Spinal cord (tissue), 10 donors: ENCODE data around the gene PRM2. TPM values are rescaled to one million over a fixed set of nuclear protein-coding genes. Genes with fewer than 3 reads are reported as not detected.
"Not testable (repeated sequence)": the region's sequence is repeated elsewhere in the genome, so short reads cannot be mapped to it uniquely, and the experiment has no call there.

Experiments
- DNase-seq, 6 donors: peaks; one replicate each; pipeline versions ENCODE4 v3.0.0 to v3.0.0-alpha.2; 2013 to 2015; ENCODE audit warnings: low spot score in 6 of 6, low read depth in 4 of 6
- H3K27ac ChIP-seq: one replicate; pipeline ENCODE4 v1.5.1; 2013; ENCODE audit warnings: low read depth, low read length, control low read depth
- H3K27me3 ChIP-seq: one replicate; pipeline ENCODE4 v1.6.1; 2013; ENCODE audit warnings: low read length; ENCODE audit not compliant: control insufficient read depth, insufficient read depth
- H3K36me3 ChIP-seq: one replicate; pipeline ENCODE4 v1.6.1; 2013; ENCODE audit warnings: low read length; ENCODE audit not compliant: control insufficient read depth, insufficient read depth
- H3K4me1 ChIP-seq: one replicate; pipeline ENCODE4 v1.6.1; 2013; ENCODE audit warnings: low read length; ENCODE audit not compliant: control insufficient read depth, insufficient read depth
- H3K4me3 ChIP-seq: one replicate; pipeline ENCODE4 v1.5.1; 2013; ENCODE audit warnings: low read depth, low read length, control low read depth
- H3K9me3 ChIP-seq: one replicate; pipeline ENCODE4 v1.6.1; 2013; ENCODE audit warnings: low read length; ENCODE audit not compliant: control insufficient read depth, insufficient read depth
- WGBS: methylation state at CpG from one replicate; pipeline ENCODE4 v1.1.5; 2013; ENCODE audit warnings: missing lambda C conversion rate; ENCODE audit not compliant: insufficient coverage; 5-methylcytosine and 5-hydroxymethylcytosine counted together
- polyA plus RNA-seq, 2 donors: library from polyadenylated mRNA; unstranded; fragments of 120-200 nt; gene quantifications; one replicate each; pipeline ENCODE4 v1.2.1, GENCODE V29; 2013; ENCODE audit not compliant: insufficient read length in 2 of 2
- total RNA-seq, 2 donors: library from RNA; depleted of rRNA in 1 of 2; stranded (reverse); fragments of 120-200 nt in 1 of 2; fragments of >200 nt in 1 of 2; gene quantifications; one replicate each; pipeline versions ENCODE4 v1.2.3 to v1.2.4, GENCODE V29; 2013 to 2014
- donor health status: healthy.

The PRM2 gene
- total and polyA plus RNA-seq, 4 donors, result not detected

DNA sequence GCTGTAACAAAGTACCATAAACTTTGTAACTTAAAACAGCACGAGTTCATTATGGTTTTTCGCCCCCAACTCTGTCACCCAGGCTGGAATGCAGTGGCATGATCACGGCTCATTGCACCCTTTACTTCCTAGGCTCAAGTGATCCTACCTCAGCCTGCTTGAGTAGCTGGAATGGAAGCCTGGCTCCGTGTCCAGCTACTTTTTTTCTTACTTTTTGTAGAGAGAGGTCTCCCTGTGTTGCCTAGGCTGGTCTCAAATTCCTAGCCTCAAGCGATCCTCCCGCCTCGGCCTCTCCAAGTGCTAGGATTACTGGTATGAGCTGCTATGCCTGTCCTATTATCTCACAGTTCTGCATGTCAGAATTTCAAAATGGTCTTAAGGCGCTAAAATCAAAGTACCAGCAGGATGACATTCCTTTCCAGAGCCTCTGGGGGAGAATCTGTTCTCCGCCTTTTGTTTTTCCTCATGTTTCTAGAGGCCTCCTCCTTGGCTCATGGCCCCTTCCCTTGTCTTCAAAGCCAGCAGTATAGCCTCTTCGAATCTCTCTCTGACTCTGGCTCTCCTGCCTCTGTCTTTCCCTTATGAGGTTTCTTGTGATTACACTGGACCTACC lies 14.9 kb upstream of the PRM2 start:
- DNase-seq, result no peak
- no peaks in the 10 kb centered on the region for H3K4me1 ChIP-seq
- no peaks in the 10 kb centered on the region for H3K27me3 ChIP-seq
- 47% methylated on average over 7 of the region's 10 CpGs for WGBS
- no peak overlapping the region for H3K27ac ChIP-seq
- no peaks in the 10 kb centered on the region for H3K36me3 ChIP-seq
- no peak overlapping the region for H3K4me3 ChIP-seq
- H3K9me3 ChIP-seq, result no peaks in the 10 kb centered on the region

DNA sequence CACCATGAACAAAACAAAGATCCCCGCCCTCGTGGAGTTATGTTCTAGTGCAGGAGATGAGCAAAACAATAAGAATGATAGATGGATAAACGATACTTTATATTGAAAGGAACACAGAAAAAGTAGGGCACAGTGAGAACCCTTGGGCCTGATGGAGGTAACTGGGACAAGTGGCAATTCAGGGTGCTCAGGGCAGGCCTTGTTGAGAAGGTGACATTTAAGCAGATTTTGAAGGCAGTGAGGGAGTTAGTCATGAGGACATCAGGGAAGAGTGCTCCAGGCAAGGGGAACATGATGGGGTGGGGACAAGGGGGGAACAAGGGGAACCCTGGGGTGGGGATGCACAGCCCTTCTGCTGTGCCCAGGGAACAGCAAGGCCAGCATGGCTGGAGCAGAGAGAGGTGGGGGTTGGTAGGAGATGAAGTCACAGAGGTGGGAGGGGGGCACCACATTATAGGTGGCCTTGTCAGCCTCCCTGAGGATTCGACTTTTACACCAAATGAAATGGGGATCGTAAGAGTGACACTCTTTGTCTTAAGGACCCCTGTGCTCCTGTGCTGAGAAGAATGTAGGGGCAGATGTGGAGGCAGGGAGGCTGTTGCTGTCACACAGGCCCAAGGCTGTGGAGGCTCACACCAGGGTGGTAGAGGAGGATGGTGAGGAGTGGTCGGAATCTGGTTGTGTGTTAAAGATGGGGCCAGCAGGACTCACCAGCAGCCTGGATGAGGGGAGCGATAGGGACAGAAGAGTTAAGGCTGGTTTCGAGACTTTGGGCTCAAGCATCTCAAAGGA lies 14.0 kb upstream of the PRM2 start:
- no peaks in the 10 kb centered on the region for H3K27me3 ChIP-seq
- H3K4me3 ChIP-seq, result no peak overlapping the region
- no peak overlapping the region for H3K27ac ChIP-seq
- DNase-seq, result no peak
- no peaks in the 10 kb centered on the region for H3K36me3 ChIP-seq
- no peaks in the 10 kb centered on the region for H3K9me3 ChIP-seq
- H3K4me1 ChIP-seq, result no peaks in the 10 kb centered on the region
- WGBS, result 92% methylated on average over 8 of the region's 8 CpGs

DNA sequence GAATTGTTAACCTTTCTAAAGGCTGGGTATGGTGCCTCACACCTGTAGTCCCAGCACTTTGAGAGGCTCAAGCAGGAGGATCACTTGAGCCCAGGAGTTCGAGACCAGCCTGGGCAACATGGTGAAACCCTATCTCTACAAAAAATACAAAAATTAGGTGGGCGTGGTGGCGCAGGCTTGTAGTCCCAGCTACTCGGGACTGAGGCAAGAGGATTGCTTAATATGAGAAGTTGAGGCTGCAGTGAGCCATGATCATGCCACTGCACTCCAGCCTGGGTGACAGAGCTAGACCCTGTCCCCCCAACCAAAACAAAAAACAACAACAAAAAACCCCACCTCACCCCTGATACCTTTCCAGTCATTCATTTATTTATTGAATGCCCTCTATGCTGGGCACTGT lies 13.4 kb upstream of the PRM2 start:
- DNase-seq, H3K9me3 ChIP-seq, H3K36me3 ChIP-seq, H3K27ac ChIP-seq, H3K27me3 ChIP-seq, H3K4me3 ChIP-seq, H3K4me1 ChIP-seq: not testable (repeated sequence)
- WGBS, result 60% methylated on average over 1 of the region's 4 CpGs

DNA sequence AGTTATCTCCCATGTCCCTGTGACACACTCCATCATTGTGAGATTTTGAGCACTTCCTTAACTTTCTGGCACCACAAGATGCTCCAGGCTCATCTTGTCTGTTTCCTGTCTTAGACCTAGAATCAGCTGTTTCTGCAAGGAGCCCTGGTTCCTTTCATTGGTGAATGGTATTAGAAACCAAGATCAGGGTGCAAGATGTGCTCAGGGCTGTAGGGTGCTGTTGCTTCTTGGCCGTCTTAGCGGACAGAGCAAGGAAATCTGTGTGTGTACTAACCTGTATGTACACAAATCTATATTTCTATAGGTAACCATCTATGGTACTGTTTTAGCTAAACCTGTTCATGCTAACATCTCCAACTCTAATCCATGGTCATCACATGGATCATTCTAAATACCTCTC lies 12.9 kb upstream of the PRM2 start:
- DNase-seq, result no peak
- Histone ChIP-seq H3K27ac (no peak overlapping the region), H3K36me3 (no peaks in the 10 kb centered on the region), H3K4me1 (no peaks in the 10 kb centered on the region), H3K27me3 (no peaks in the 10 kb centered on the region), H3K9me3 (no peaks in the 10 kb centered on the region), H3K4me3 (no peak overlapping the region)
- WGBS, result no CpG with 5 or more reads among the region's 2 CpGs

DNA sequence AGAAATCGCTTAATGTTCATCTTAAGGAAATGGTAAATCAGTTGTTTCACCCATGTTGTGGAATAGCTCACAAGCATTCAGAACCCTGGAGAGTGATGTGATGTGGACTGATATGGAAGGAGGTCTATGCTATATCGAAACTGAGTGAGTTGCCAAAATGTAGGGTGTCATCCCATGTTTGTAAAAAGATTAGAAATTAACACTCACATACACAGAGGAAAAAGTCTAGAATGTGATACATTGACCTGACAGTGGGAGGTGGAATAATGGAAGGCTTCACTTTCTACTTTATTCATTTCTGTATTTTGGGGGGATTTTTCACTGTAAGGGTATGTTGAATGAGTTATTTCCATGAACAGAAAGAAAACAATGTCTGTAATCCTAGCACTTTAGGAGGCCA lies 9.6 kb upstream of the PRM2 start:
- WGBS, result 100% methylated on average over 1 of the region's 2 CpGs
- no peak for DNase-seq
- Histone ChIP-seq H3K4me3 (no peak overlapping the region), H3K27ac (no peak overlapping the region), H3K9me3 (no peaks in the 10 kb centered on the region), H3K27me3 (no peaks in the 10 kb centered on the region), H3K36me3 (no peaks in the 10 kb centered on the region), H3K4me1 (no peaks in the 10 kb centered on the region)

DNA sequence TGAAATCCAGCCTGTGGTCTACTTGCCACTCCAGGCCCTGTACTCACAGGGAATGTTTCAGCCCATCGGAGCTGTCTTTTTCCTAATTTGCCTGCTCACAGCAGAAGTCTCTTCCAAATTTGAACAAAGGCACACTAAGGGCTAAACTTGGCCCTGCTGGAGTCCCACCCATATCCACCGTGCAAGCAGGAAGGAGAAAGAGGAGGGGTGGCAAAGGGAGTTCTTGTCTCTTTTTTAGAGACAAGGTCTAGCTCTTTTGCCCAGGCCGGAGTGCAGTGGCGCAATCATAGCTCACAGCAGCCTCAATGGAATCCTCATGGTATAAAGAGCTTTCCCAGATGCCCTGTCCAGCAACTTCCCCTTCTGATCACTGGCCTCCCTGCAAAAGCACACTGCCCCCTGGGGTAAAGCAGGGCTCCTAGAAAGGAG lies 7.6 kb upstream of the PRM2 start:
- no peak overlapping the region for H3K4me3 ChIP-seq
- no peaks in the 10 kb centered on the region for H3K27me3 ChIP-seq
- H3K36me3 ChIP-seq, result no peaks in the 10 kb centered on the region
- no peaks in the 10 kb centered on the region for H3K9me3 ChIP-seq
- WGBS, result no CpG with 5 or more reads among the region's 4 CpGs
- H3K27ac ChIP-seq, result no peak overlapping the region
- no peaks in the 10 kb centered on the region for H3K4me1 ChIP-seq
- no peak for DNase-seq

DNA sequence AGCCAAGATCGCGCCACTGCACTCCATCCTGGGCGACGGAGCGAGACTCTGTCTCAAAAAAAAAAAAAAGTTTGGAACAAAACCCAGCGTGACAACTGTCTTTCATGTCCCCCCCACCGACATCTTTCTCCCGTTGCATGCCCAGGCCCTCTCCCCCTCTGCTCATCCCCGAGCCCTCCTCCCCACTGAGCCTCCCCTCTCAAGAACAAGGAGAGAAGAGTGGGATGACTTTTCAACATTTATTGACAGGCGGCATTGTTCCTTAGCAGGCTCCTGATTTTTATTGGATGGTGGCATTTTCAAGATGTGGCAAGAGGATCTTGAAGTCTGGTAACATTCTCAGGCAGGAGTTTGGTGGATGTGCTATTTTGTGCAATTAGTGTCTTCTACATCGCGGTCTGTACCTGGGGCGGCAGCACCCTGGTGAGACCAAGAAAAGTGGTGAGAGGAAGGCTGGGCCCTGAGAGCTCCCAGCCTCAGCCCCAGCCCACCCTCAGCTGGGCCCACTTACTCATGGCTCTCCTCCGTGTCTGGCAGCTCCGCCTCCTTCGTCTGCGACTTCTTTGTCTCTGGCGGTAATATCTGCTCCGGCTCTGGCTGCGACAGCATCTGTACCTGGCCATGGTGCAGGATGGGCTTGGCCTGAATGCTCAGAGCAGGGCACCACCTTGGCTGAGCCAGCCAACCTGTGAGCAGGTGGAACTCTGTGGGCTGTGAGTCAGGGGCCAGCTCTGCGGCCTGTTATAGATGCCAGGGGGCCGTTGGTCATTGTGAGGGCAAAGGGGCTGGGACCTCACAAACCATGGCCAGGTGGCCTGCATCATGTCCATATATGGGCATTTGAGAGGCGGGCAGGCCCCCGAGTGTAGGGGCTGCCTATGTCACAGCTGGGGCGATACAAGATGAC lies 4.6 kb upstream of the PRM2 start, which contains the start of gene PRM1:
Gene PRM1 (minus strand): TSS at position 715 of the 907 bp plus-strand sequence. CDS start 92 bp downstream, at position 623.
- no peak for DNase-seq
- no peaks in the 10 kb centered on the region for H3K9me3 ChIP-seq
- 82% methylated on average over 18 of the region's 25 CpGs for WGBS

DNA sequence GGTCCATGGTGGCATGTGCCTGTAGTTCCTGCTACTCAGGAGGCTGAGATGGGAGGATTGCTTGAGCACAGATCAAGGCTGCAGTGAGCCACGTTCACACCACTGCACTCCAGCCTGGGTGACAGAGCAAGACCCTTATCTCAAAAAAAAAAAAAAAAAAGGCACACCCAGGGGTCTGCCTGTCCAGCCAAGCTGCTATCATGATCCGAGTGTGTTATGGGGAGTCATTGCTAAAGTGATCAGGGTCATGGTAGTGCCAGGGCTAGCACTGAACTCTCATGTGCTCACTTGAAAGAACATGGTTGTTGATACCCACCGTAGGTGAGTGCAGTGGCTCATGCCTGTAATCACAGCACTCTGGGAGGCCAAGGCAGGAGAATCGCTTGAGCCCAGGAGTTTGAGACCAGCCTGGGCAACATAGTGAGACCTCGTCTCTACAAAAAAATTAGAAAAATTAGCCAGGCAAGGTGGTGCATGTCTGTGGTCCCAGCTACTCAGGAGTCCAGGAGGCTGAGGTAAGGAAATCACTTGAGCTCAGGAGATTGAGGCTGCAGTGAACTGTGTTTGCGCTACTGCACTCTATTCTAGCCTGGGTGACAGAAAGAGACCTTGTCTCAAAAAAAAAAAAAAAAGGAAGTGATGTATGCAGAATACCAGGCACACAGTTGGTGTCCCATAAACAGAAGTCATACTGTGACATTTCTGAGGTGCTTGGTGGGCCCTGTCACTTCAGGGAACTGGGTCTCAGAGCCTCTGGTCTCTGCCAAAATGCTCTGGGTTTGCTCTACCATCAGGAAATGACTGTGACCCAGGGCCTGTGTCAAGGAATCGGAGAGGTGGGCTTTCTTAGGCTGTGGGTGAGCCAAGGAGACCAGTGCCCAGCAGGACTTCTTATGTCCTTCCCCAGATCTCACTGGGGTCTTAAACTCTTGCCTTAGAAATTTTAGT lies 2.7 kb upstream of the PRM2 start:
- 95% methylated on average over 6 of the region's 7 CpGs for WGBS
- Histone ChIP-seq H3K4me3 (no peak overlapping the region), H3K27ac (no peak overlapping the region), H3K27me3 (no peaks in the 10 kb centered on the region), H3K9me3 (no peaks in the 10 kb centered on the region), H3K36me3 (no peaks in the 10 kb centered on the region), H3K4me1 (peaks cover 6% of the 10 kb centered on the region)
- no peak for DNase-seq

More for the DNA sequence above, 4.6 kb upstream of the PRM2 start, which contains the start of gene PRM1:
- no peak within 1 kb of the TSS for H3K27ac ChIP-seq
- H3K4me1 ChIP-seq, result no peaks in the 10 kb centered on the region
- H3K36me3 ChIP-seq, result no peaks in the 10 kb centered on the region
- H3K4me3 ChIP-seq, result no peak within 1 kb of the TSS
- H3K27me3 ChIP-seq, result no peaks in the 10 kb centered on the region
